ENCODE results near the gene SLMAP.

DNA sequence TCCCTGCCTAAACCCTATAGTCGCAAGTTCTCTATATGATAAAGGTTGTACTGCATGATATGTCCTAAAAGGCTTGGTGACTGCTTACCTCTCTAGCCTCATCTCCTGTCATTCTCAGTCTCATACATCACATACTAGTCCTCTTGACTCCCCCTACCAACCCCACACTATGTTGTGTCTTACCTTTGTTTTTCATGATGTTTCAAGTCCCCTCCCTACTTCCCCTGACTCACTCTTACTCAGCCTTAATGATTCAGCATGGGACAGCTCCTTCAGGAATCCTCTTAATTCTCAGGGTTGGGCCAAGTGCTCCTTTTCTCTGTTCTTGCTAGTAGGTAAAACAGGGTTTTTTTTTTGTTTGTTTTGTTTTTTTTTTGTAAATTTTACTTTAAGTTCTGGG is 49.6 kb downstream of the SLMAP start:
- TF ChIP-seq, protein P1, sequence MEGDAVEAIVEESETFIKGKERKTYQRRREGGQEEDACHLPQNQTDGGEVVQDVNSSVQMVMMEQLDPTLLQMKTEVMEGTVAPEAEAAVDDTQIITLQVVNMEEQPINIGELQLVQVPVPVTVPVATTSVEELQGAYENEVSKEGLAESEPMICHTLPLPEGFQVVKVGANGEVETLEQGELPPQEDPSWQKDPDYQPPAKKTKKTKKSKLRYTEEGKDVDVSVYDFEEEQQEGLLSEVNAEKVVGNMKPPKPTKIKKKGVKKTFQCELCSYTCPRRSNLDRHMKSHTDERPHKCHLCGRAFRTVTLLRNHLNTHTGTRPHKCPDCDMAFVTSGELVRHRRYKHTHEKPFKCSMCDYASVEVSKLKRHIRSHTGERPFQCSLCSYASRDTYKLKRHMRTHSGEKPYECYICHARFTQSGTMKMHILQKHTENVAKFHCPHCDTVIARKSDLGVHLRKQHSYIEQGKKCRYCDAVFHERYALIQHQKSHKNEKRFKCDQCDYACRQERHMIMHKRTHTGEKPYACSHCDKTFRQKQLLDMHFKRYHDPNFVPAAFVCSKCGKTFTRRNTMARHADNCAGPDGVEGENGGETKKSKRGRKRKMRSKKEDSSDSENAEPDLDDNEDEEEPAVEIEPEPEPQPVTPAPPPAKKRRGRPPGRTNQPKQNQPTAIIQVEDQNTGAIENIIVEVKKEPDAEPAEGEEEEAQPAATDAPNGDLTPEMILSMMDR (IDR thresholded peaks at IDR 0.05) = no peak
- no peak for TF ChIP-seq POLR2AphosphoS5 (IDR thresholded peaks at IDR 0.05)

All from prostate gland (tissue), 2 donors.